ENCODE data around the gene NCF2.

Gene NCF2

GRCh38 chr1:183611021-183611420 is 20.8 kb upstream of the NCF2 start:
- H3K9ac ChIP-seq (ENCODE audit: low read depth, low read length) = no peak overlapping the region
- no peak overlapping the region for H3K4me3 ChIP-seq (ENCODE audit: low read length)
- no peak overlapping the region for H3K27ac ChIP-seq (ENCODE audit: low read depth, low read length)
- no peaks in the 10 kb centered on the region for H3K9me3 ChIP-seq (ENCODE audit: insufficient read depth, low read depth, low read length)
- WGBS = 69% methylated on average over 2 of the region's 2 CpGs
- H3K4me1 ChIP-seq (ENCODE audit: insufficient read depth, low read length) = no peaks in the 10 kb centered on the region
- H3K36me3 ChIP-seq (ENCODE audit: insufficient read depth, low read length) = no peaks in the 10 kb centered on the region
- H3K27me3 ChIP-seq (ENCODE audit: insufficient read depth, low read length) = no peaks in the 10 kb centered on the region

- H3K9me3 ChIP-seq (ENCODE audit: insufficient read depth, low read depth, low read length) = no peaks in the 10 kb centered on the region
- H3K27ac ChIP-seq (ENCODE audit: low read depth, low read length) = no peak overlapping the region
- H3K4me3 ChIP-seq (ENCODE audit: low read length) = no peak overlapping the region
- H3K9ac ChIP-seq (ENCODE audit: low read depth, low read length) = no peak overlapping the region
- no peaks in the 10 kb centered on the region for H3K4me1 ChIP-seq (ENCODE audit: insufficient read depth, low read length)
- WGBS = 58% methylated on average over 3 of the region's 3 CpGs
- H3K36me3 ChIP-seq (ENCODE audit: insufficient read depth, low read length) = no peaks in the 10 kb centered on the region
- H3K27me3 ChIP-seq (ENCODE audit: insufficient read depth, low read length) = no peaks in the 10 kb centered on the region
These were observed 19.6 kb upstream of the NCF2 start for GRCh38 chr1:183609759-183610452.

GRCh38 chr1:183609313-183609712 is 19.1 kb upstream of the NCF2 start:
- H3K36me3 ChIP-seq (ENCODE audit: insufficient read depth, low read length) = no peaks in the 10 kb centered on the region
- no peaks in the 10 kb centered on the region for H3K4me1 ChIP-seq (ENCODE audit: insufficient read depth, low read length)
- no peak overlapping the region for H3K4me3 ChIP-seq (ENCODE audit: low read length)
- no peak overlapping the region for H3K9ac ChIP-seq (ENCODE audit: low read depth, low read length)
- H3K9me3 ChIP-seq (ENCODE audit: insufficient read depth, low read depth, low read length) = no peaks in the 10 kb centered on the region
- H3K27ac ChIP-seq (ENCODE audit: low read depth, low read length) = no peak overlapping the region
- H3K27me3 ChIP-seq (ENCODE audit: insufficient read depth, low read length) = no peaks in the 10 kb centered on the region
- WGBS = 86% methylated on average over 5 of the region's 5 CpGs

GRCh38 chr1:183607322-183607980 is 17.2 kb upstream of the NCF2 start:
- WGBS = 98% methylated on average over 2 of the region's 2 CpGs
- H3K4me3 ChIP-seq (ENCODE audit: low read length) = no peak overlapping the region
- H3K4me1 ChIP-seq (ENCODE audit: insufficient read depth, low read length) = no peaks in the 10 kb centered on the region
- no peak overlapping the region for H3K27ac ChIP-seq (ENCODE audit: low read depth, low read length)
- H3K36me3 ChIP-seq (ENCODE audit: insufficient read depth, low read length) = no peaks in the 10 kb centered on the region
- no peaks in the 10 kb centered on the region for H3K27me3 ChIP-seq (ENCODE audit: insufficient read depth, low read length)
- H3K9me3 ChIP-seq (ENCODE audit: insufficient read depth, low read depth, low read length) = no peaks in the 10 kb centered on the region
- H3K9ac ChIP-seq (ENCODE audit: low read depth, low read length) = no peak overlapping the region

- Histone ChIP-seq H3K27ac (ENCODE audit: low read depth, low read length) (no peak overlapping the region), H3K9ac (ENCODE audit: low read depth, low read length) (no peak overlapping the region)
- 94% methylated on average over 2 of the region's 2 CpGs for WGBS
These were observed 15.6 kb upstream of the NCF2 start for GRCh38 chr1:183605904-183606303.

GRCh38 chr1:183604815-183605214 is 14.6 kb upstream of the NCF2 start:
- no peak overlapping the region for H3K27ac ChIP-seq (ENCODE audit: low read depth, low read length)
- H3K36me3 ChIP-seq (ENCODE audit: insufficient read depth, low read length) = no peaks in the 10 kb centered on the region
- H3K4me1 ChIP-seq (ENCODE audit: insufficient read depth, low read length) = no peaks in the 10 kb centered on the region
- 92% methylated on average over 8 of the region's 8 CpGs for WGBS
- H3K27me3 ChIP-seq (ENCODE audit: insufficient read depth, low read length) = no peaks in the 10 kb centered on the region
- H3K4me3 ChIP-seq (ENCODE audit: low read length) = no peak overlapping the region
- no peaks in the 10 kb centered on the region for H3K9me3 ChIP-seq (ENCODE audit: insufficient read depth, low read depth, low read length)
- no peak overlapping the region for H3K9ac ChIP-seq (ENCODE audit: low read depth, low read length)

More at GRCh38 chr1:183605904-183606303, 15.6 kb upstream of the NCF2 start:
- no peaks in the 10 kb centered on the region for H3K27me3 ChIP-seq (ENCODE audit: insufficient read depth, low read length)
- no peaks in the 10 kb centered on the region for H3K36me3 ChIP-seq (ENCODE audit: insufficient read depth, low read length)
- H3K4me1 ChIP-seq (ENCODE audit: insufficient read depth, low read length) = no peaks in the 10 kb centered on the region
- H3K4me3 ChIP-seq (ENCODE audit: low read length) = no peak overlapping the region
- no peaks in the 10 kb centered on the region for H3K9me3 ChIP-seq (ENCODE audit: insufficient read depth, low read depth, low read length)

GRCh38 chr1:183604038-183604808 is 14.0 kb upstream of the NCF2 start:
- Histone ChIP-seq H3K36me3 (ENCODE audit: insufficient read depth, low read length) (no peaks in the 10 kb centered on the region), H3K4me3 (ENCODE audit: low read length) (no peak overlapping the region), H3K4me1 (ENCODE audit: insufficient read depth, low read length) (no peaks in the 10 kb centered on the region), H3K27ac (ENCODE audit: low read depth, low read length) (no peak overlapping the region), H3K9ac (ENCODE audit: low read depth, low read length) (no peak overlapping the region), H3K27me3 (ENCODE audit: insufficient read depth, low read length) (no peaks in the 10 kb centered on the region), H3K9me3 (ENCODE audit: insufficient read depth, low read depth, low read length) (no peaks in the 10 kb centered on the region)
- WGBS = 83% methylated on average over 10 of the region's 10 CpGs

- H3K27ac ChIP-seq (ENCODE audit: low read depth, low read length) = no peak overlapping the region
- no peak overlapping the region for H3K9ac ChIP-seq (ENCODE audit: low read depth, low read length)
- H3K4me1 ChIP-seq (ENCODE audit: insufficient read depth, low read length) = no peaks in the 10 kb centered on the region
- no peak overlapping the region for H3K4me3 ChIP-seq (ENCODE audit: low read length)
- 93% methylated on average over 1 of the region's 1 CpG for WGBS
- H3K9me3 ChIP-seq (ENCODE audit: insufficient read depth, low read depth, low read length) = no peaks in the 10 kb centered on the region
- no peaks in the 10 kb centered on the region for H3K36me3 ChIP-seq (ENCODE audit: insufficient read depth, low read length)
- no peaks in the 10 kb centered on the region for H3K27me3 ChIP-seq (ENCODE audit: insufficient read depth, low read length)
These were observed 12.3 kb upstream of the NCF2 start for GRCh38 chr1:183602510-183602909.

- 93% methylated on average over 2 of the region's 3 CpGs for WGBS
- H3K27ac ChIP-seq (ENCODE audit: low read depth, low read length) = no peak overlapping the region
- H3K9me3 ChIP-seq (ENCODE audit: insufficient read depth, low read depth, low read length) = no peaks in the 10 kb centered on the region
These were observed 10.4 kb upstream of the NCF2 start for GRCh38 chr1:183600634-183601033.

GRCh38 chr1:183600136-183600535 is 9.9 kb upstream of the NCF2 start:
- no peaks in the 10 kb centered on the region for H3K4me1 ChIP-seq (ENCODE audit: insufficient read depth, low read length)

More at GRCh38 chr1:183600634-183601033, 10.4 kb upstream of the NCF2 start:
- H3K27me3 ChIP-seq (ENCODE audit: insufficient read depth, low read length) = no peaks in the 10 kb centered on the region
- no peak overlapping the region for H3K9ac ChIP-seq (ENCODE audit: low read depth, low read length)
- H3K4me3 ChIP-seq (ENCODE audit: low read length) = no peak overlapping the region
- H3K4me1 ChIP-seq (ENCODE audit: insufficient read depth, low read length) = no peaks in the 10 kb centered on the region
- no peaks in the 10 kb centered on the region for H3K36me3 ChIP-seq (ENCODE audit: insufficient read depth, low read length)

GRCh38 chr1:183598386-183598785 is 8.1 kb upstream of the NCF2 start:
- Histone ChIP-seq H3K4me3 (ENCODE audit: low read length) (no peak overlapping the region), H3K36me3 (ENCODE audit: insufficient read depth, low read length) (no peaks in the 10 kb centered on the region), H3K9ac (ENCODE audit: low read depth, low read length) (no peak overlapping the region), H3K9me3 (ENCODE audit: insufficient read depth, low read depth, low read length) (no peaks in the 10 kb centered on the region), H3K27me3 (ENCODE audit: insufficient read depth, low read length) (no peaks in the 10 kb centered on the region), H3K27ac (ENCODE audit: low read depth, low read length) (no peak overlapping the region), H3K4me1 (ENCODE audit: insufficient read depth, low read length) (no peaks in the 10 kb centered on the region)
- 84% methylated on average over 2 of the region's 2 CpGs for WGBS

More at GRCh38 chr1:183600136-183600535, 9.9 kb upstream of the NCF2 start:
- no peaks in the 10 kb centered on the region for H3K27me3 ChIP-seq (ENCODE audit: insufficient read depth, low read length)
- WGBS = 89% methylated on average over 3 of the region's 3 CpGs
- H3K9ac ChIP-seq (ENCODE audit: low read depth, low read length) = no peak overlapping the region
- H3K4me3 ChIP-seq (ENCODE audit: low read length) = no peak overlapping the region
- H3K27ac ChIP-seq (ENCODE audit: low read depth, low read length) = no peak overlapping the region
- H3K9me3 ChIP-seq (ENCODE audit: insufficient read depth, low read depth, low read length) = no peaks in the 10 kb centered on the region
- no peaks in the 10 kb centered on the region for H3K36me3 ChIP-seq (ENCODE audit: insufficient read depth, low read length)
